ENCODE data around the gene ECHS1.

DNA sequence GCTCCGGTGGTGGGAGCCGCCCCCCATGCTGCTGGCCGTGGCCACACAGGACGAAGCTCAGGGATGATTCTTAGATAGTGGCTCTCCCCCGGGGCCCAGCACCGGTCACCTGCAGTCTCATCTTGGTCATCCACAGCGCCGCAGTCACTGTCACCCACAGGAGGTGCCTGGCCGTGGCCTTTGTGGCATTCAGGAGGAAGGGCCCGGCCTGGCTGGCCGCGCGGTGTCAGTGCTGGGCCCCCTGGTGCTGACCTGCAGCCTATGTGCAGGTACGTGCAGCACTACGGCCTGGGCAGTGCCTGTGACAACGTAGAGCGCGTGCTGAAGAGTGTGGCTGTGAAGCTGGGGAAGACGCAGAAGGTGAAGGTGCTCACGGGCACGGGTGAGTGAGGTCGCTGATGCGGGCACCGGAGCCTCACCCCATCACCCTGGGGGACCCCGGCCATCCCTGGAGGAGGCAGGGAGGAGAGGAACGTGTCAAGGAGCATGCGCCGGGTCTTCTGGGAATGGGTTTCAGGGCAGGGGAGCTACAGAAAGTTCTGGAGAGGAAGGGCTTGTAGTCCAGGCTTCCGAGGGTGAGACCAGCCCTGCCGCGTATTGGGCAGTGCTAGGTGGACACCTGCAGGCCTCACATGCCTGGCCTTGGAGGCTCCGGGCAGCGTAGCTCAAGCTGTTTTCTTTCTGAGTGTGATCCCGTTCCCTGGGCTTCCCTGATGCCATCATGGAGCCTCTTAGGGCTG is 46.2 kb upstream of the ECHS1 start:
- TF ChIP-seq, protein P1, sequence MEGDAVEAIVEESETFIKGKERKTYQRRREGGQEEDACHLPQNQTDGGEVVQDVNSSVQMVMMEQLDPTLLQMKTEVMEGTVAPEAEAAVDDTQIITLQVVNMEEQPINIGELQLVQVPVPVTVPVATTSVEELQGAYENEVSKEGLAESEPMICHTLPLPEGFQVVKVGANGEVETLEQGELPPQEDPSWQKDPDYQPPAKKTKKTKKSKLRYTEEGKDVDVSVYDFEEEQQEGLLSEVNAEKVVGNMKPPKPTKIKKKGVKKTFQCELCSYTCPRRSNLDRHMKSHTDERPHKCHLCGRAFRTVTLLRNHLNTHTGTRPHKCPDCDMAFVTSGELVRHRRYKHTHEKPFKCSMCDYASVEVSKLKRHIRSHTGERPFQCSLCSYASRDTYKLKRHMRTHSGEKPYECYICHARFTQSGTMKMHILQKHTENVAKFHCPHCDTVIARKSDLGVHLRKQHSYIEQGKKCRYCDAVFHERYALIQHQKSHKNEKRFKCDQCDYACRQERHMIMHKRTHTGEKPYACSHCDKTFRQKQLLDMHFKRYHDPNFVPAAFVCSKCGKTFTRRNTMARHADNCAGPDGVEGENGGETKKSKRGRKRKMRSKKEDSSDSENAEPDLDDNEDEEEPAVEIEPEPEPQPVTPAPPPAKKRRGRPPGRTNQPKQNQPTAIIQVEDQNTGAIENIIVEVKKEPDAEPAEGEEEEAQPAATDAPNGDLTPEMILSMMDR (IDR thresholded peaks at IDR 0.05): no peak
- TF ChIP-seq POLR2A (IDR thresholded peaks at IDR 0.05) (no peak), EP300 (IDR thresholded peaks at IDR 0.05) (no peak)

Measured in stomach (tissue), 4 donors.